SJSA1 (cell line): ENCODE results near the gene MAP1LC3B2. TPM values are rescaled to one million over a fixed set of nuclear protein-coding genes. Genes with fewer than 3 reads are reported as not detected.

ENCODE experiments used
- DNase-seq, 2 experiments: peaks; one replicate each; pipeline ENCODE4 v3.0.0-alpha.2; 2015 to 2020; ENCODE audit warnings: low spot score in 2 of 2, low read depth in 1 of 2
- H3K27ac ChIP-seq: fragments of 250-450 bp; sonication (Bioruptor Pico); 2 replicates; pipeline ENCODE4 v1.5.1; 2020; ENCODE audit warnings: mild to moderate bottlenecking, moderate library complexity
- H3K27me3 ChIP-seq: fragments of 250-450 bp; sonication (Bioruptor Pico); replicated peaks from 2 replicates; pipeline ENCODE4 v1.5.1; 2020; ENCODE audit warnings: mild to moderate bottlenecking, moderate library complexity
- H3K36me3 ChIP-seq: fragments of 250-450 bp; sonication (Bioruptor Pico); 2 replicates; pipeline ENCODE4 v1.5.1; 2020; ENCODE audit warnings: mild to moderate bottlenecking
- H3K4me1 ChIP-seq: fragments of 250-450 bp; sonication (Bioruptor Pico); replicated peaks from 2 replicates; pipeline ENCODE4 v1.6.1; 2021; ENCODE audit warnings: mild to moderate bottlenecking
- H3K4me3 ChIP-seq: fragments of 250-450 bp; sonication (Bioruptor Pico); 2 replicates; pipeline ENCODE4 v1.5.1; 2020; ENCODE audit warnings: mild to moderate bottlenecking
- H3K9me3 ChIP-seq: fragments of 250-450 bp; sonication (Bioruptor Pico); replicated peaks from 2 replicates; pipeline ENCODE4 v1.5.1; 2020; ENCODE audit warnings: mild to moderate bottlenecking
- total RNA-seq: library from RNA; depleted of rRNA; stranded (reverse); fragments of >200 nt; shearing (Covaris generic); gene quantifications from 2 replicates; pipeline ENCODE4 v1.2.3, GENCODE V29; 2014

Gene MAP1LC3B2
- total RNA-seq, 1 experiment from 2014 or later, result 0.37 TPM

DNA sequence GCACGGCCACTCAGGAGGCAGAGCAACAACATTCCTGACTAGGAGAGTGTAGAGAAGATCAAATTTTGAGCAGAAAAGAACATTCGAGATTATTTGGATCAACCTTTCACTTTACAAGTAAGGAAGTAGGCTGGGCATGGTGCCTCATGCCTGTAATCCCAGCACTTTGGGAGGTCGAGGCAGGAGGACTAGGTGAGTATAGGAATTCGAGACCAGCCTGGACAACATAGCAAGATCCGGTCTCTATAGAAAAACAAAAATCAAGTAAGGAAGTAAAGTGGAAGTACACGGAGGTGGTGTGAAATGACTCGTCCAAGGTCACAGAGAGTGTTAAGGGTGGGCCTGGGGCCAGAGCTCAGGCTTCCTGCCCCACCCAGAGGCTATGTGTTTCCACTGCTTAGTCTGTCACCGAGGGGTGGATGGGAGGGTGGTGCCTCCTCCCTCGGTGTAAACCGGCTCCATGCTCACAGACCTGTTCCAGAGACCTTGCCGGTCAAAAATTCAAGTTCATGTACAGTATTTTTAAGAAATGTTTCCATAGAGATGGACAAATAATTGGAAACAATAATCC lies 51.9 kb downstream of the MAP1LC3B2 start:
- Histone ChIP-seq H3K27ac (no peak overlapping the region), H3K4me3 (no peak overlapping the region), H3K9me3 (no peaks in the 10 kb centered on the region), H3K36me3 (no peaks in the 10 kb centered on the region), H3K4me1 (no peaks in the 10 kb centered on the region), H3K27me3 (no peaks in the 10 kb centered on the region)
- DNase-seq, result no peak

- H3K27me3 ChIP-seq, result no peaks in the 10 kb centered on the region
- no peaks in the 10 kb centered on the region for H3K36me3 ChIP-seq
- no peak overlapping the region for H3K4me3 ChIP-seq
- H3K27ac ChIP-seq, result no peak overlapping the region
- H3K9me3 ChIP-seq, result no peaks in the 10 kb centered on the region
- no peak for DNase-seq
- no peaks in the 10 kb centered on the region for H3K4me1 ChIP-seq
These were observed 53.3 kb downstream of the MAP1LC3B2 start for GRCh38 chr12:116612436-116612835.

DNA sequence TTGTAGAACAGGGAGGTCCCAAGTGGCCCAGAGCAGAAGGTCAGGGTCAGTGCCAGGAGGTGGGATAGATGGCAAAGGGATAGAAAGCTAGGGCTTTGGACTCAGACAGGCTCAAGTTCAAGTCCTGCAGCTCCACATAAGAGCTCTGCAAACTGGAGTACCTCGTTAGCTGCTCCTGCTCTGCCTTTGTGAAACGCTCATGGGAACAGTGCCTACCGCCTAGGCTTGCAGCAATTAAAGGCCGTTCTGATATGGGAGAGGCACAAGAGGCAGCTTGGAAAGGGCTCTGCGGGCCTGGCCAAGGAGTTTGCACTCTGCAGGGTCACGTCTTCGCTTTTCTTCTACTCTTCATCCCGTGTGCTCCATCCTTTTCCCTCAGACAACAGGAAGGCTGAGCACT lies 54.1 kb downstream of the MAP1LC3B2 start:
- no peaks in the 10 kb centered on the region for H3K27me3 ChIP-seq
- H3K9me3 ChIP-seq, result no peaks in the 10 kb centered on the region
- DNase-seq, result no peak

GRCh38 chr12:116614194-116614915 lies 55.2 kb downstream of the MAP1LC3B2 start:
- no peak overlapping the region for H3K27ac ChIP-seq
- no peak overlapping the region for H3K4me3 ChIP-seq
- no peaks in the 10 kb centered on the region for H3K4me1 ChIP-seq
- no peaks in the 10 kb centered on the region for H3K9me3 ChIP-seq
- H3K36me3 ChIP-seq, result no peaks in the 10 kb centered on the region
- H3K27me3 ChIP-seq, result no peaks in the 10 kb centered on the region
- no peak for DNase-seq

More for the DNA sequence above, 54.1 kb downstream of the MAP1LC3B2 start:
- H3K27ac ChIP-seq, result no peak overlapping the region
- no peak overlapping the region for H3K4me3 ChIP-seq
- H3K4me1 ChIP-seq, result no peaks in the 10 kb centered on the region
- H3K36me3 ChIP-seq, result no peaks in the 10 kb centered on the region

DNA sequence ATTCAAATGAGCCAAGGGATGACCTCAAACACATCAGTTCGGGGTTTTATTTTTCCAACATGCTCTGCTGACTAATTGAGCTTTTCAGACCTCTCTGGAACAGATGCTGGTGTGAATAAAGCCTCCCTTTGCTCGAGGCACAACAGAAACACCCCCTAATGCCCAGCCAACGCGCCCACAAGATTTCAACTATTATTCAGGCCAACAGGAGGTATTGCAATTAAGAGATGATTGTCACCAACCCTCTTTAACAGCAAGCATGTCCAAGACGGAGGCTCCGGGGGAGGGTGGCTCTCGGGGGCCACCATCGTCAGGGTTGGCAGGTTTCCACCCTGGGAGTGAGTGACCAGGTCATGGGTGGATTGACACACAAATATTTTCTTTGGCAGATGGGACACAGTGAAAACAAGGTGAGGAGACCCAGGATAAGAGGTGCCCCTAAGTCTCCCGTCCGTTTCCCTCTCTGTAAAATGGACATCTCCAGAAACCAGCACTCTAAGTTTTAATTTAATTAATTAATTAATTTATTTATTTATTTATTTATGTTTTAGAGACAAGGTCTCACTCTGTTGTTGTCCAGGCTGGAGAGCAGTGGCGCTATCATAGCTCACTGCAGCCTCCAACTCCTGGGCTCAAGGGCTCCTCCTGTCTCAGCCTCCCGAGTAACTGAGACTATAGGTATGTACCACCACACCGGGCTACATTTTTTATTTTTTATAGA lies 56.1 kb downstream of the MAP1LC3B2 start:
- no peaks in the 10 kb centered on the region for H3K9me3 ChIP-seq
- H3K27me3 ChIP-seq, result no peaks in the 10 kb centered on the region
- no peak for DNase-seq
- no peaks in the 10 kb centered on the region for H3K4me1 ChIP-seq
- no peaks in the 10 kb centered on the region for H3K36me3 ChIP-seq
- H3K27ac ChIP-seq, result no peak overlapping the region
- no peak overlapping the region for H3K4me3 ChIP-seq

GRCh38 chr12:116616536-116617248 lies 57.5 kb downstream of the MAP1LC3B2 start:
- Histone ChIP-seq H3K27ac (no peak overlapping the region), H3K27me3 (no peaks in the 10 kb centered on the region; the same call in 1 of the 2 replicates), H3K4me1 (no peaks in the 10 kb centered on the region), H3K4me3 (no peak overlapping the region), H3K36me3 (no peaks in the 10 kb centered on the region), H3K9me3 (no peaks in the 10 kb centered on the region)
- DNase-seq, result no peak

DNA sequence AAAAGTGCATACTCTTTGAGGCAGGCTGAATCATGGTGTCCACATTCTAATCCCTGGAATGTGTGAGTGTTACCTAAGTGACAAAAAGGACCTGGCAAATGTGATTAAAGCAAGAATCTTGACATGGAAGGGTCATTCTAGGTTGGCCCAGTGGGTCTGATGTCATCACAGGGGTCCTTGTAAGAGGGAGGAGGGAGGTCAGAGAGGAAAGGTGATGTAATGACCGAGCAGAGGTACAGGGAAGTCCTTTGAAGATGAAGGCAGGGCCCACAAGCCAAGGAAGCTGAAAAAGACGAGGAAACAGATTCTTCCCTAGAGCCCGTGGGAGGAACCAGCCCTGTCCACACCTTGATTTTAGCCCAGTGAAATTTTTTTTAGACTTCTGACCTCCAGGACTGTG lies 60.1 kb downstream of the MAP1LC3B2 start:
- Histone ChIP-seq H3K27me3 (no peaks in the 10 kb centered on the region; the same call in 1 of the 2 replicates), H3K4me1 (no peaks in the 10 kb centered on the region), H3K36me3 (no peaks in the 10 kb centered on the region), H3K4me3 (no peak overlapping the region), H3K9me3 (no peaks in the 10 kb centered on the region), H3K27ac (no peak overlapping the region)
- DNase-seq, result no peak

DNA sequence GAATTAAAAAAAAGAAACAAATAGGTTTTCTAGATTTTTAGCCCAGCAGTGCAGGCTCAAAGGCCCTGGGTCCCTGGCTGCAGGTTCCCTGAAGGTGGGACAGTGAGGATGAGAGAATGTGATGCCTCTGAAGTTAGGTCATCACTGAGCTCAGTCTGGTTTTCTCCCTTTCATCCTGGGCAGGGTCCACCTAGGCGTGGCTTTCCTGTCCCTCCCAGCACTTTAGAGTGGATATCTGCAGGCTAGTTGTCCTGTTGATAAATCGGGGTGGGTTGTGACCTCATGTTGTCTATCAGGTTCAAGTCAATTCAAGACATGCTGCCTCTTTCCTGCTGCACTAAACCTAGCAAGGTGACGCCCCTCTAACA lies 60.9 kb downstream of the MAP1LC3B2 start:
- Histone ChIP-seq H3K4me1 (no peaks in the 10 kb centered on the region), H3K27me3 (no peaks in the 10 kb centered on the region; the same call in 1 of the 2 replicates), H3K27ac (no peak overlapping the region), H3K9me3 (no peaks in the 10 kb centered on the region), H3K4me3 (no peak overlapping the region), H3K36me3 (no peaks in the 10 kb centered on the region)
- DNase-seq, result no peak

DNA sequence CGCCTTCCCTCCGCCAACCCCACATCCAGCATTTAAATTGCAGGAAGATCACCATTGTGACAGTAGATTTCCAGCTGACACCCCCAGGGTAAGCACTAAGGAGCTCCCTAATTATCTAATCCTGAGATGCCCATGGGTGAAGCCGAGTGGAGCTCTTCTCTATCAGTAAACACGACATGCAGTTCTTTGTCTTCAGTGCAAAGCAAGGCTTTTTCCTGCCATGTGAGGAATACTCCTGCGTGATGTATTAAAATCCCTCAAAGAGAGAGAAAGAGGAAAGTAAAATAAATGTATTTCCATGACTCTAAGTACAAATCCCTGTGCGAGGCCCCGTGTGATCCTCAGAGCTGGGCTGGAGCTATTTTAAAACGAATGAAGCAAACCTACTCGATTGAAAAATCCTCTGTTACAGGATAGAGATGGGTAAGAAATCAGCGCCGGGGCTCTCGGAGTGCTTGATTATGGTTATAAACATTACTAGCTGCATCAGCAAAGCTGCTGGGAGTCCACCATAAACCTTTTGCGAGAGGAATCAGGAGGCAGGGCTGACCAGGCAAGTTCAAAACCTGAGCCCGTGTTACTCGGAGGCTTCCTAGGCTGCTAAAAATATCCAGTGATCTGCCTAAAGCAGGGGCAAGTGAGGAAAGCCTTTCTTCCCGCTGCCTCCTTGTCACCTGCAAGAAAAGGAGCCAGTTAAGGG lies 61.5 kb downstream of the MAP1LC3B2 start:
- no peak overlapping the region for H3K4me3 ChIP-seq
- H3K9me3 ChIP-seq, result no peaks in the 10 kb centered on the region
- H3K27me3 ChIP-seq, result no peaks in the 10 kb centered on the region; the same call in 1 of the 2 replicates
- DNase-seq, result no peak
- no peaks in the 10 kb centered on the region for H3K4me1 ChIP-seq
- no peaks in the 10 kb centered on the region for H3K36me3 ChIP-seq
- no peak overlapping the region for H3K27ac ChIP-seq

- Histone ChIP-seq H3K4me1 (no peaks in the 10 kb centered on the region), H3K27ac (no peak overlapping the region), H3K9me3 (no peaks in the 10 kb centered on the region), H3K27me3 (no peaks in the 10 kb centered on the region; the same call in 1 of the 2 replicates), H3K4me3 (no peak overlapping the region), H3K36me3 (no peaks in the 10 kb centered on the region)
- no peak for DNase-seq
These were observed 62.0 kb downstream of the MAP1LC3B2 start for GRCh38 chr12:116621194-116621593.

- Histone ChIP-seq H3K36me3 (no peaks in the 10 kb centered on the region), H3K4me3 (no peak overlapping the region), H3K4me1 (no peaks in the 10 kb centered on the region), H3K27me3 (peaks cover under 1% of the 10 kb centered on the region), H3K27ac (no peak overlapping the region), H3K9me3 (no peaks in the 10 kb centered on the region)
- no peak for DNase-seq
These were observed 65.3 kb downstream of the MAP1LC3B2 start for GRCh38 chr12:116624516-116624915.

DNA sequence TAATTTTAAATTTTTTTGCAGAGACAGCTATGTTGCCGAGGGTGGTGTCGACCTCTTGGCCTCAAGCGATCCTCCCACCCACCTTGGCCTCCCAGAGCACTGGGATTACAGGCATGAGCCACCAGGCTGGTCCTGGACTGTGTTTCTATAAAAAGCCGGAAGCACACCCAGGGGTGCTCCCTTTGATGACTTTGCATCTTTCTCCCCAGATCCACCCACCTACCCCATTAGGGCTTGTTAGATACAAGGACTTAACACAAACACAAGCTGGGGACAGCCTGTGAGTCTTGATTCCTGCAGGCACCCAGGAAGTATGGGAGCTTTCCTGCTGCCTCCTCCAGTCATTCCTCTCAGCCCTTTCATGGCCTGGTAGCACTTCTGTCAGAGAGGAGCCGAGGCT lies 67.0 kb downstream of the MAP1LC3B2 start:
- Histone ChIP-seq H3K4me3 (no peak overlapping the region), H3K36me3 (no peaks in the 10 kb centered on the region), H3K27ac (no peak overlapping the region), H3K4me1 (no peaks in the 10 kb centered on the region), H3K27me3 (peaks cover 3% of the 10 kb centered on the region; the same call in 1 of the 2 replicates), H3K9me3 (no peaks in the 10 kb centered on the region)
- no peak for DNase-seq
